HG03095 (cell line): ENCODE results near the gene TXNL1.
"Not testable (repeated sequence)": the region's sequence is repeated elsewhere in the genome, so short reads cannot be mapped to it uniquely, and the experiment has no call there.

ENCODE experiments used
- ATAC-seq: cut with Tn5 transposase; IDR thresholded peaks from one replicate; pipeline ENCODE4 v1.9.1; 2021; ENCODE audit warnings: moderate library complexity; ENCODE audit not compliant: unreplicated experiment

Gene TXNL1

DNA sequence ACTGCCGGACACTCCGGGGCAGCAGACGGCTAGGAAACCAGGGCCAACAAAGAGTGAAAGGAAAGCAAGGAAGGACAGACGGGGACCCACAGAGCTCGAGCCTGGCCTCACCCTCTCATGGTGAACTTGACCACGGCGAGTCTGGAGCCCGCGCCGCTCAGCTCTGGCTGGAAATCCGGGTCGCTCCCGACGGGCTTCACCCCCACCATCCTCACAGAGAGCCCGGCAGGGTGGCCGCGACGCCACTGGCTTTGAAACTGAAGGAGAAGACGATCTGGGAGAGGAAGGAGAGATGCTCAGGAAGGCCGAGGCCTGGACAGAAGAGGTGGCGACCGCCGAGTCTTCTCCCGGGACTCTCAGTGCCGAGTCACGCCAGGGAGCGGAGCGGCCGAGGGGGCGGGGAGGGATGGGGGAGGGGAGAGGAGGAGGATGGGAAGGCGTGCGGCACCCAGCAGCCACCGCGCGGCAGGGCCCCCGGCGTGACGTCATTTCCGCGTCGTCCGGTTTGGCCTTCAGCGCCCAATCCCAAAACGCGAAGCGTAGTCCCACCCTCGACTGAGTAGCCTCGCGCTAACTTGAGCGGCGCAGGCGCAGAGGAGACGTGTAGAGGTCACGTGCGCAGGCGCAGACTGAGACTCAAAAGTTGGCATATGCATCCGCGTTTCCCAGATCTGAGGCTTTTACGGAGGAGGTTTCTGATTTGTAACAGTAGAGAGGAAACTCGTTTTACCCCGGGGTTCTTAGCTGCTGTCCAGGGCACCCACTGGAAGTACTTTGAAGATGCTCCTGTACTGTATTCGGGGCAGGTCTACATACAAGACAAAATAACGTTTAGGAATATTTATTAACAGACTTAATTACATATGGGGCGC is at the start of gene TXNL1:
Gene TXNL1 (minus strand): TSS at position 361 of the 872 bp plus-strand sequence. CDS start 152 bp downstream, at position 209.
- ATAC-seq = peak; percentile 95

GRCh38 chr18:56684277-56684676 is 45.9 kb upstream of the TXNL1 start:
- ATAC-seq = no peak

DNA sequence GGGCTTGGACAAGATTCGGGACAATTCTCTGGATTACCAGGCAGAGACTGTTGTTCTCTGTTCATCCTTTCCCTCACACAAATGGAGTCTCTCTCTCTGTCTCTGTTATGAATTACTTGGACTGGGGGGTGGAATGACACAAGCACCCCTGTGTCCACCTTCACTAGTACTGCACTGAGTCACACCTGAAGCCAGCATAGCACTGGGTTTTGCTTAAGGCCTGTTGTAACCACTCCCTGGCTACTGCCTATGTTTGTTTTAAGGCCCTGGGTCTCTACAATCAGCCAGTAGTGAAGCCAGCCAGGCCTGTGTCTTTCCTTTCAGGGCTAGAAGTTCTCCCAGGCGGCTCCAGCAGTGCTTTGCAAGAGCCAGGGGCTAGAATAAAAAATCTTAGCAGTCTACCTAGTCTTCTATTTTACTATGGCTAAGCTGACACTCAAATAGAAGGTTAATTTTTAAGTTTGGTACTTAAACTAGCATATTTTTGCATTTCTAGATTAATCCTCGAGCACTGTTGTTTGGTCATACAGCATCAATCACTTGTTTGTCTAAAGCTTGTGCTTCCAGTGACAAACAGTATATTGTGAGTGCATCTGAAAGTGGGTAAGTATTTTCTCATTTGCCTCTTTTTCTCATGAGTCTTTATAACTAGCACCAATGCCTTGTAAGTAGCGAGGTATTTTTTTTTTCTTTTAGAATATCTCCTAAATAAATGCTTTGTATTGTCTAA is 40.6 kb upstream of the TXNL1 start:
- ATAC-seq = no peak

DNA sequence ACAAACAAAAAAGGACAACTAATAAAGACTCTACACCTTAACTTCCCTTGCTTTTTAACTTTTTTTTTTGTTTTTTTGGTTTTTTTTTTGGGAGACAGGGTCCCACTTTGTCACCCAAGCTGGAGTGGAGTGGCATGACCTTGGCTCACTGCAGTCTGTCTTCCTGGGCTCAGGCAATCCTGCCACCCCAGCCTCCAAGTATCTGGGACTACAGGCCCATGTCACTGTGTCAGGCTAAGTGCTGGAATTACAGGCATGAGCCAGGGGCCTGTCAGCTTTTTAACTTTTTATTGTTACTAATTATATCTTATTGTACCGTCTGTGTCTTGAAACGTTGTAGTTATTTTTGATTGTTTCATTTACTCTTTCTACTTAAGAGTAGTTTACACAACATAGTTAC is 38.2 kb upstream of the TXNL1 start:
- no peak for ATAC-seq

GRCh38 chr18:56672981-56673380 is 34.6 kb upstream of the TXNL1 start:
- no peak for ATAC-seq

- ATAC-seq = no peak
Measured at GRCh38 chr18:56672391-56672790, 34.0 kb upstream of the TXNL1 start.

GRCh38 chr18:56662902-56663301 is 24.5 kb upstream of the TXNL1 start:
- no peak for ATAC-seq

GRCh38 chr18:56662502-56662901 is 24.1 kb upstream of the TXNL1 start:
- ATAC-seq = no peak

- no peak for ATAC-seq
Measured at GRCh38 chr18:56662063-56662408, 23.6 kb upstream of the TXNL1 start.

- no peak for ATAC-seq
Measured at GRCh38 chr18:56661360-56662062, 23.1 kb upstream of the TXNL1 start.

- no peak for ATAC-seq
Measured at GRCh38 chr18:56660655-56661054, 22.3 kb upstream of the TXNL1 start.

DNA sequence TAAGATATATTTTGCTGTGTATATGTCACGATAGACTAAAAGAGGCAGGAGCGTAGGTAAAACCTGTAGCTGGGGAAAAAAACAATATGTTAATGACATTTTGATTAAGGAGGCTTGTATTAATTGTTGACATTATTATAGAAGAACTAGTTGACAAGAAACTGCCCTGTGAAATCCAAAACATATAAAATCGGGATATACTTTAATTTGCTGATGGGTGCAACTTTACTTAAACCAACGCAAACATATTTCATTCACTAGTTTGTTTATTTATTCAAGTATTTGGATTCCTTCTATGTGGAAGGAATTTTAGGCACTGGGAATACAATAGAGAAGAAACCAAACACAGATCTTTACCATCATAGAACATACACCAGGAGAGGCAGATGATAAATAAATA is 20.7 kb upstream of the TXNL1 start:
- no peak for ATAC-seq

DNA sequence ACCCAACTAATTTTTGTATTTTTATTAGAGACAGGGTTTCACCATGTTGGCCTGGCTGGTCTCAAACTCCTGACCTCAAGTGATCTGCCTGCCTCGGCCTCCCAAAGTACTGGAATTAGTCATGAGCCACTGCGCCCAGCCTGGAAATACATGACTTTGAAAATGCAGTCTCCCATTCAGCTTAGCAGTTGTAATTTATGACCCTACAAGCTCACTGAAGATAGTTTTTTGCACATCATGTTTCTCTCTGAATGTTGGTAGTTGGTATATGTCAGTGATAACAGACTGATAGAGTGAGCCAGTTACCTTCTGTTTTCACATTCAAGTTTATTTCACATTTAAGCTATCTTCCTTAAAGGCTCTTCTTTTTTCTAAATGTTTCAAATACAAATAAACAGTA is 19.9 kb upstream of the TXNL1 start:
- ATAC-seq = no peak

GRCh38 chr18:56654280-56654679 is 15.9 kb upstream of the TXNL1 start:
- ATAC-seq = not testable (repeated sequence)

DNA sequence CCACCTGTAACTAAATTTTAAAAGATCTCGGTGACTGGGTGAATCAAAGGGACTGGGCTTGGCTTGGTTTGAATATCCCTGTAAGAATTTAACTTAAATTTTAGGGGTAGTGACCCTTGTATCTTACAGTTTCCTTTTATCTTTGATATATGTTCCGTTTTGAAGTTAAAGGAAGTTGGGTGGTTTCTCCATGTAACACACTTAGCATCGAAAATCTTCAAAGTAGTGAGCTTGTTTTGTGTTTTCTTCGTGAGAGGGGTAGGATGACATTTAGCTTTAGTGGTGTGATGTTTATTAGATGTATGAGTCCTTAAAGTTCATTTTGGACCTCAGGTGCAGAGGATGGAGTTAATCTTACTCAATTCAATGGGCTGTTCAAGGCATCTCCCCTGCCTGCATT is 14.4 kb upstream of the TXNL1 start:
- ATAC-seq = no peak

DNA sequence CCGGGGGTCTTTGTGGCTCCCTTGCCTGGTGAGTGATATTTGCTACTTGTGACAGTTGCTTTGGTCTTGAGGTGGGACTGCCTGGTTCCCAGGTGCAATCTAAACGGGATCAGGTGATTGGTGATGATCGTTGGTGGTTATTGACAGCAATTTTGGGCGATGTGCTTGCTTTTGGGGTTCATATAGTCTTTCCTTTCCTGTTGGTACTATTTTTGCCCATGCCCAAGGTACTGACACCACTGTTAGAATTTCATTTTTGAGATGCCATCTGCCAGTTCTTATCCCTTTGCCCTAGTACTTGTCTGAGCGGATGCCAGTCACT is 13.3 kb upstream of the TXNL1 start:
- ATAC-seq = no peak

- ATAC-seq = peak; percentile 96
Measured at GRCh38 chr18:56650944-56651770, 12.8 kb upstream of the TXNL1 start, which contains the start of gene WDR7. Gene WDR7, plus strand, starts transcription at chr18:56651359. Its CDS starts 21,157 bp downstream, at chr18:56672516.

DNA sequence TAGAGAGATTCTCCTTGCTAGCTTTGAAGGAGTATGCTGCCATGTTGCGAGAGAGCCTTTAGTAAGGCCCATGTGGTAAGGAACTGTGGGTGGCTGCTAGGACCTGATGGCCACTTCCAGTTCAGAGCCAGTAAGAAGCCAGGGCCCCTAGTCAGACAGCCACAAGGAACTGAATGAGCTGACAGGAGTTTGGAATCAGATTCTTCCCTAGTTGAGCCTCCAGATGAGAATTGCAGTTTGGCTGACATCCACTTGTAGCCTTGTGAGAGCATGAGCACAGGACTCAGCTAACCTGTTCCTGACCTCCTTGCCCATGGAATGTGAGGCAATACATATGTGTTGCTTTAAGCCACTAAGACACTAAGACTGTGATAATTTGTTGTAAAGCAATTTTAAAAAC is 11.6 kb upstream of the TXNL1 start:
- no peak for ATAC-seq

- no peak for ATAC-seq
Measured at GRCh38 chr18:56647951-56648893, 9.8 kb upstream of the TXNL1 start.

GRCh38 chr18:56647071-56647470 is 8.7 kb upstream of the TXNL1 start:
- ATAC-seq = no peak
